Measurements from ENCODE around the gene ELP1.

Gene ELP1

GRCh38 chr9:108836319-108836718 lies 97.6 kb downstream of the ELP1 start:
- Histone ChIP-seq H3K27ac (no peak overlapping the region), H3K4me3 (no peak overlapping the region)

- Histone ChIP-seq H3K4me3 (no peak overlapping the region), H3K27ac (no peak overlapping the region)
These were observed 98.1 kb downstream of the ELP1 start for GRCh38 chr9:108835831-108836230.

- H3K4me3 ChIP-seq, result no peak overlapping the region
- no peak overlapping the region for H3K27ac ChIP-seq
These were observed 98.8 kb downstream of the ELP1 start for GRCh38 chr9:108834959-108835665.

GRCh38 chr9:108832179-108832500 lies 101.8 kb downstream of the ELP1 start:
- Histone ChIP-seq H3K4me3 (no peak overlapping the region), H3K27ac (peak overlapping the region in 1 of 21 experiments; percentile 58)

GRCh38 chr9:108831496-108832178 lies 102.3 kb downstream of the ELP1 start:
- H3K4me3 ChIP-seq, result no peak overlapping the region
- H3K27ac ChIP-seq, result peak overlapping the region in 1 of 21 experiments; percentile 58

- H3K4me3 ChIP-seq, result no peak overlapping the region
These were observed 103.7 kb downstream of the ELP1 start for GRCh38 chr9:108830272-108830671.

GRCh38 chr9:108823829-108824228 lies 110.1 kb downstream of the ELP1 start:
- no peak overlapping the region for H3K4me3 ChIP-seq
- H3K27ac ChIP-seq, result no peak overlapping the region

More at GRCh38 chr9:108830272-108830671, 103.7 kb downstream of the ELP1 start:
- H3K27ac ChIP-seq, result no peak overlapping the region

Data from skin epidermis (tissue), 12 donors.